ENCODE measurements around the gene B3GNT3. TPM values are rescaled to one million over a fixed set of nuclear protein-coding genes. Genes with fewer than 3 reads are reported as not detected.
A peak's percentile ranks its signal among the peaks of the same experiment; 100 is the strongest.

Gene B3GNT3
- total and polyA plus RNA-seq, 12 donors: 0.03 to 0.39 TPM; not detected in 10

GRCh38 chr19:17749912-17750317 lies 45.0 kb upstream of the B3GNT3 start:
- H3K36me3 ChIP-seq (replicated peaks in 1 of 2): no peaks in the 10 kb centered on the region

DNA sequence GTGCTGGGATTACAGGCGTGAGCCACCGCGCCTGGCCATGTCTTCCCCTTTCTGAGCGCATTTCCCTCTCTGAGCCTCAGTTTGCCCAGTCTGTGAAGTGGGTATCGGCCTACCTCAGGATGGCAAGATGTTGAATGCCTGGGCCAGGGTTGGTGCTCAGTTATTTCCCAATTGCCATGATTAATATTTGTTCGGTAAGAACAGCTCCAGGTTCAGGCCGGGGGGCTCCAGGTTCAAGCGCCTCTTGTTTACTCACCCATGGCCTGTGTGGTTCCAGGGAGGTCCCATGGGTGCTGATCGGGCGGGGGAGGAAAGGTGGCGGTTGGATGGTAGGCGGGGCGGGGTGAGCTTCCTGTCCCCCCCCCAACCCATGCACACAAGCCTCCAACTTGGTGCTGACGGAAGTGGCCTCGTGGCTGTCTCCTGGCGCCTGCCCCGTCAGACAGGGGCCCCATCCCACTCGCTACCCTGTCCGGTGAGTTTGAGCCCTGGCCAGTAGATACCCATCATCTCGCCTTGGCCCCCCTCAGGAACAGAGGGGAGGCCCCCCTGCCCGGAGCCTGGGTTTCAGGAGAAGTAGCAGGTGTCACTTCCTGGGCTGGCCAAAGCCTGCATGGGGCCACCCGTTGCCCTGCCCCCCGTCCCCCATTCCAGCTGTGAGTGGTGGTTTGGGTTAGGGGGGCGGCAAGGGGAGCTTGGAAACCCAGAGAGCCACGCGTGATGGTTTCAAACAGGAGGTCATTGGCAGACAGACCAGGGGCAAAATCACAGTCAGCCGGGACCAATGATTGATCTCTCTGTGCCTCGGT lies 43.6 kb upstream of the B3GNT3 start, which contains the start of gene FCHO1:
Gene FCHO1 (plus strand): TSS at position 375 of the 809 bp plus-strand sequence. CDS start 3,688 bp downstream, outside the sequence.
- Histone ChIP-seq H3K9me3 (replicated peaks in 1 of 3) (no peaks in the 10 kb centered on the region), H3K27me3 (no peaks in the 10 kb centered on the region), H3K4me3 (peak within 1 kb of the TSS in 1 of 4 donors; percentile 17), H3K36me3 (replicated peaks in 1 of 2) (no peaks in the 10 kb centered on the region), H3K4me1 (replicated peaks in 1 of 2) (peaks cover 13 to 30% of the 10 kb centered on the region in 2 donors), H3K27ac (peak within 1 kb of the TSS in 2 of 5 donors; percentile 28 to 59)
- WGBS, 4 donors: 56 to 67% (median 57%) methylated on average over 8 to 28 of the region's 28 CpGs
- intact Hi-C loops (cut with DNase I): no loop called here
- TF ChIP-seq CTCF (IDR thresholded peaks at IDR 0.05): no peak
- no peak for TF ChIP-seq POLR2A (IDR thresholded peaks at IDR 0.05)
- peak in 4 of 7 donors; percentile 36 to 62 (median 38) for DNase-seq

More at GRCh38 chr19:17749912-17750317, 45.0 kb upstream of the B3GNT3 start:
- intact Hi-C loops (cut with DNase I): no loop called here
- no peak overlapping the region for H3K4me3 ChIP-seq
- H3K27me3 ChIP-seq: no peaks in the 10 kb centered on the region
- no peaks in the 10 kb centered on the region for H3K9me3 ChIP-seq (replicated peaks in 1 of 3)
- TF ChIP-seq POLR2A (IDR thresholded peaks at IDR 0.05) (no peak), CTCF (IDR thresholded peaks at IDR 0.05) (no peak)
- WGBS, 4 donors: 6 to 14% (median 13%) methylated on average over 7 to 8 of the region's 8 CpGs; no CpG with 5 or more reads in 1 of the 4 donors
- peaks cover 13 to 29% of the 10 kb centered on the region in 2 donors for H3K4me1 ChIP-seq (replicated peaks in 1 of 2)
- peak overlapping the region in 2 of 5 donors; percentile 59 to 72 for H3K27ac ChIP-seq
- peak in 5 of 7 donors; percentile 62 to 72 (median 65) for DNase-seq

- 56 to 79% (median 63%) methylated on average over 2 of the region's 2 CpGs for WGBS, 4 donors
These were observed 43.0 kb upstream of the B3GNT3 start for GRCh38 chr19:17751912-17752273.

DNA sequence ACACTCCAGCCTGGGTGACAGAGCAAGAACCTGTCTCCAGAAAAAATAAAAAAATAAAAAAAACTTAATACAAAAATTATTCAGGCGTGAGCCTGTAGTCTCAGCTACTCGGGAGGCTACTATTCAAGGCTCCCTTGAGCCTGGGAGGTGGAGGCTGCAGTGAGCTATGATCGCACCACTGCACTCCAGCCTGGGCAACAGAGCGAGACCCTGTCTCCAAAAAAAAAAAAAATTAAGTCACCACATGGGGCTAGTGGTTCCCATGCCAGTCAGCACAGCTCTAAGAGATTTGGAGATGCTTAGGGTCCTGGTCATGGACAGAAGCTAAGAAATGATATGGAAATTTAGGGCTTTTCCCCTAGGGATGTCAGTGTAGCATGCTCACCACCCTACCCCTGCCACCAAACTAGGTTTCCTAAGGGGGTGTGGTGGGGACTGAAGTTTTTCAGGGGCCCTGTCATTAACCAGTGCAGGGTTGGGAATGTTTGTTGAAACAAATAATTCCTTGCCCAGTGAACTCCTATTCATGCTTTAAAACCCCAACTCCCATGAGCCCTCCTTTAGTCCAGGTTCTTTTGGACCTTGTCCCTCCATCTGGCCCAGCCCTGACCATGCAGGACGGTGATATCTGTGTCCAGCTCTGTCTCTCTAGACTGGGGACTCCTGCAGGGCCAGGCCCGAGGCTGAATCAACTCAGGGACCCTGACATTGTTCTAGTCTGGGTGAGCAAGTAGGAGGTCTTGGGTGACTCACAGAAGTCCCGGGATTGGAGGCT lies 41.9 kb upstream of the B3GNT3 start:
- intact Hi-C loops (cut with DNase I): no loop called here
- Histone ChIP-seq H3K4me1 (replicated peaks in 1 of 2) (peaks cover 8 to 25% of the 10 kb centered on the region in 2 donors), H3K27ac (no peak overlapping the region), H3K9me3 (replicated peaks in 1 of 3) (no peaks in the 10 kb centered on the region), H3K36me3 (replicated peaks in 1 of 2) (no peaks in the 10 kb centered on the region), H3K27me3 (no peaks in the 10 kb centered on the region), H3K4me3 (no peak overlapping the region)
- 73 to 84% (median 77%) methylated on average over 6 to 7 of the region's 7 CpGs for WGBS, 4 donors
- TF ChIP-seq CTCF (IDR thresholded peaks at IDR 0.05): no peak
- no peak for TF ChIP-seq POLR2A (IDR thresholded peaks at IDR 0.05)
- no peak for DNase-seq

More at GRCh38 chr19:17751912-17752273, 43.0 kb upstream of the B3GNT3 start:
- no peak for TF ChIP-seq POLR2A (IDR thresholded peaks at IDR 0.05)
- no peaks in the 10 kb centered on the region for H3K36me3 ChIP-seq (replicated peaks in 1 of 2)
- no peak for DNase-seq
- no peaks in the 10 kb centered on the region for H3K27me3 ChIP-seq
- H3K27ac ChIP-seq: peak overlapping the region in 1 of 5 donors; percentile 30
- intact Hi-C loops (cut with DNase I): no loop called here
- peaks cover 13 to 30% of the 10 kb centered on the region in 2 donors for H3K4me1 ChIP-seq (replicated peaks in 1 of 2)
- no peak overlapping the region for H3K4me3 ChIP-seq
- no peaks in the 10 kb centered on the region for H3K9me3 ChIP-seq (replicated peaks in 1 of 3)
